ENCODE results near the gene LEAP2. TPM values are rescaled to one million over a fixed set of nuclear protein-coding genes. Genes with fewer than 3 reads are reported as not detected.

Gene LEAP2, protein sequence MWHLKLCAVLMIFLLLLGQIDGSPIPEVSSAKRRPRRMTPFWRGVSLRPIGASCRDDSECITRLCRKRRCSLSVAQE
- total RNA-seq, result 1 to 10 TPM; 3.4 to 3.7 TPM

DNA sequence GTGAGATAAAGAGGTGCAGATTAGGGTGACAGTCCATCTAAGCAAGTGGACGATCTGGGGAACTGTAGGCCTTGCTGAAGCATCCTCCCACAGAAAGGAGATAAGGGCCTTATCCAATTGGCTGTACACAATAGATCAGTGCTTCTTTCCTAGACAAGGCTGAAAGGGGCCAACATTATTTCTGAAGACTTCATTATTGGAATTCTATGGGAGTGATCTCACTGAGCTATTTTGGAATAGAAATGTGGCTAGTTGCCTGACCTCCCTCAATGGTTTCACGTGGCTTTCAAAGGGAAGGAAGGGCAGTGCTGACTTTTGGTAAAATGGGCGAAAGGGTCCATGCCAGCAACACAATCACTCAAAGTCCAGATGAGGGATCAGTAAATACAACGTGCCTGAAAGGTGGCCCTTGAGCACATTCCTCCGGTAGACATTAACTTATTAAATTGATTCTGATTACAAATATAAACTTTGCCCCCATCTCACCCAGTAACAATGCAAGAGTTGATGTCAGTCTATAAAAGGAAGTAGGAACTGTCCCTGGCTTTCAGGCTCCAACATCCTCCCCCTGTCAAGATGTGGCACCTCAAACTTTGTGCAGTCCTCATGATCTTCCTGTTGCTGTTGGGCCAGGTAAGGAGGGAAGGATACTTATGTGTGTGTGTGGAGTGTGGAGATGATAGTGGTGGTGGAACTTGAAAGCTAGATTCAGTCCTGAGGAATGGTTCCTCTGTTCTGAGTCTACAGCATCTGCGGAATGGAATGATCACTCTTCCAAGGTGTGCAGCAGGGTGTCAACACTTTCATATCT is at the start of gene LEAP2:
LEAP2 (plus strand) TSS at position 550 of the 811 bp plus-strand sequence; CDS start at position 577, 27 bp downstream.
- Mint-ChIP-seq H3K4me3 (no peak within 1 kb of the TSS), H3K4me1 (ENCODE audit: low read depth) (no peaks in the 10 kb centered on the region), H3K36me3 (ENCODE audit: low read depth) (peaks cover 44% of the 10 kb centered on the region), H3K27ac (peak within 1 kb of the TSS; percentile 9), H3K9me3 (ENCODE audit: insufficient read depth) (no peaks in the 10 kb centered on the region), H3K27me3 (ENCODE audit: low read depth) (no peaks in the 10 kb centered on the region)
- ChIA-PET CTCF (interaction anchor here (1.2 to 1.5 kb wide), 2 partner anchors 10 to 53 kb away, joined by 5 read pairs; no protein-coding TSS in a partner anchor), POLR2A (interaction anchor here (0.6 to 1.7 kb wide), 2 partner anchors 9 to 34 kb away, joined by 3 read pairs; no protein-coding TSS in a partner anchor)
- no peak for DNase-seq
- ATAC-seq, result no peak

DNA sequence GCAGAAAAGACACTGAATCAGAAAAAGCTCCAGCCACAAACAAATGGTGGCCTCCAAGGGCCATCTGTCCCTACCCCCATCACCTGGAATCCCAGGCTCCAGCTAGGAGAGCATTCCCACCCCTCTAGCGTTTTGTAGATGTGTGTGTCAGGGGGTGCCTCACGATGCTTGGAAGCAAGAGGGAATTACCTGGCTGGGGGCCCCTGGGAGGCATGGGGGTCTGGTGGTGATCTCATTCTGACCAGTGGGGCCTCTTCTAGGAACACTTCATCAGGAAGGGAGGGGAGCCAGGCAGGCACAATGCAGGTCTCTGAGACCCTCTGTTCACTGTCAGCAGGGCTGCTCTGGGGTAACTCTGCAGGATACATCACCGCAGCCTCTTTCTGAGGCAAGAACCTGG is 49.0 kb upstream of the LEAP2 start:
- no peak for ATAC-seq
- CTCF ChIA-PET, result interaction anchor here (0.8 to 2.2 kb wide), 5 partner anchors 11 to 319 kb away, joined by 3 to 5 read pairs (median 3); partner anchors contain the start of genes CCNI2 and SOWAHA
- Mint-ChIP-seq H3K36me3 (ENCODE audit: low read depth) (no peaks in the 10 kb centered on the region), H3K9me3 (ENCODE audit: insufficient read depth) (no peaks in the 10 kb centered on the region), H3K27me3 (ENCODE audit: low read depth) (peaks cover 27% of the 10 kb centered on the region), H3K27ac (no peak overlapping the region), H3K4me3 (peak overlapping the region; percentile 52), H3K4me1 (ENCODE audit: low read depth) (peaks cover 39% of the 10 kb centered on the region)
- POLR2A ChIA-PET, result no interaction called here
- DNase-seq, result no peak

DNA sequence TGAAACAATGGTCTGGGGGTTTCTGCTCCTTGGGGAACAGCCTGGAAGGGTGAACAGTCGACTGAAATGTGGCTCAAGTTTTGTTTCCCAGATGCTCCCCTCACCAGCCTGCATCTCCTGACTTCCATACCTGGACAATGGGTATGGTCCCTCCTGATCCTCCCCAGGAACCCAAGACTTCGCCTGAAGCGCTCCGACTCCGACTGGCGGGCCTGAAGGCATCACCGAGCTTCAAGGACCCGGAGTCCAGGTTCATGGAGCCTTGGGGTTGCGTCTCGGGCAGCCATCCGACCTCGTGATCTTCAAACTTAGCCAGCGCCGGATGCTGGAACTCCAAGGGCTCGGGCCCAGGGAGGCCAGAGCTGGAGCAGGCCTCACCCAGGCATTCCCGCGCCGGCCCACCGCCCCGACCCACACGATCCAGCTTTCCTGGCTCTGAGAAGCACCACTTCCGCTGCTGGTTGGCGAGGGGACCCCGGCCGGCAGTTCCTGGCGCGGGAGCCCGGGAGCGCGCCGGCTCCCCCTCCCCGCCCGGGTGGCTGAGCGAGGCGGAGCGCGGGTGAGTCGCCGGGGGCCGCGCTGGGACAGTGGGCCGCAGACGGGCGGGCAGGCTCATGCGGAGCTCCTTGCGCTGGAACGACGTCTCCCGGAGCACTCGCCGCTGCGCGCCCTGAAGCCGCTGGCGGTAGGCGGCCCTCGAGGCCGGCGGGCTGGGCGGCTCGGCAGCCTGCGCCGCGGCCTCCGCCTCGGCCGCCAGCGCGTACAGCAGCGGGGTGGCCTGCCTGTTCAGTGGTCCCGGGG is 48.2 kb upstream of the LEAP2 start:
- H3K36me3 Mint-ChIP-seq (ENCODE audit: low read depth), result no peaks in the 10 kb centered on the region
- no peak for DNase-seq
- POLR2A ChIA-PET, result interaction anchor here (1.0 kb wide), 1 partner anchor 41 kb away, joined by 3 read pairs; the partner anchor contains the start of genes GDF9 and UQCRQ
- CTCF ChIA-PET, result interaction anchor here (0.8 to 3.2 kb wide), 6 partner anchors 12 to 299 kb away, joined by 3 to 10 read pairs (median 3); partner anchors contain the start of genes CCNI2 and SOWAHA
- no peaks in the 10 kb centered on the region for H3K9me3 Mint-ChIP-seq (ENCODE audit: insufficient read depth)
- peaks cover 26% of the 10 kb centered on the region for H3K27me3 Mint-ChIP-seq (ENCODE audit: low read depth)
- H3K27ac Mint-ChIP-seq, result no peak overlapping the region
- peaks cover 35% of the 10 kb centered on the region for H3K4me1 Mint-ChIP-seq (ENCODE audit: low read depth)
- H3K4me3 Mint-ChIP-seq, result peak overlapping the region; percentile 52
- peak; percentile 13 for ATAC-seq

DNA sequence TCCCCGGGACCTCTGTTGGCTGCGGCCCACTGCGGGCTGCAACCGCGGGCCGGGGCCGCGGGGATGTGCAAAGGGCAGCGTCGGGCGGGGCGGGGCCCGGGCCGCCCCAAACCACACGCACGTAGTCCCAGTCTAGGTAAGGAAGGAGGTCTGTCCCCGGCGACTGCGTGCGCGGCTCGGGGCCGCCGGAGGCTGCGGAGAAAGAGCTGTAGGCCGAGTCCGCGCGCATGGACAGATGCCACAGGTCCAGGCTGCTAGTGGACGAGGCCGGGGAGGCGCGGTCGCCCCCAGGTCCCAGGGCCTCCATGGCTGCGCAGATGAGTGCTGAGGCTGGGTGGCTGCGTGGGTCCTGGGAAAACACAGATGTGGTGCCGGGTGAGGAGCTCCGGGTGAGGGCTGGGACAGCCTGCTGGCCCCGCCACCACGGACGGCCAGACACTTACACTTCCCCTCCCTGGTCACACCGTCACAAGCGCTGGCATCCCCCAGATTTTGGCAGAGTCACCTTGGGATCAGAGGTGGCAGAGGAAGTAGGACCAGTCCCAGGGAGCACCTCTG is 47.6 kb upstream of the LEAP2 start:
- DNase-seq (peak; percentile 49), ATAC-seq (peak; percentile 57)
- Mint-ChIP-seq H3K4me3 (peak overlapping the region; percentile 54), H3K27me3 (ENCODE audit: low read depth) (peaks cover 27% of the 10 kb centered on the region), H3K4me1 (ENCODE audit: low read depth) (peaks cover 33% of the 10 kb centered on the region), H3K27ac (no peak overlapping the region), H3K9me3 (ENCODE audit: insufficient read depth) (no peaks in the 10 kb centered on the region), H3K36me3 (ENCODE audit: low read depth) (no peaks in the 10 kb centered on the region)
- CTCF ChIA-PET, result interaction anchor here (1.0 to 3.2 kb wide), 3 partner anchors 12 to 299 kb away, joined by 3 to 10 read pairs (median 5); partner anchors contain the start of gene SOWAHA
- POLR2A ChIA-PET, result interaction anchor here (0.7 to 1.4 kb wide), 3 partner anchors 41 to 330 kb away, joined by 3 to 4 read pairs (median 3); partner anchors contain the start of genes GDF9 and UQCRQ

DNA sequence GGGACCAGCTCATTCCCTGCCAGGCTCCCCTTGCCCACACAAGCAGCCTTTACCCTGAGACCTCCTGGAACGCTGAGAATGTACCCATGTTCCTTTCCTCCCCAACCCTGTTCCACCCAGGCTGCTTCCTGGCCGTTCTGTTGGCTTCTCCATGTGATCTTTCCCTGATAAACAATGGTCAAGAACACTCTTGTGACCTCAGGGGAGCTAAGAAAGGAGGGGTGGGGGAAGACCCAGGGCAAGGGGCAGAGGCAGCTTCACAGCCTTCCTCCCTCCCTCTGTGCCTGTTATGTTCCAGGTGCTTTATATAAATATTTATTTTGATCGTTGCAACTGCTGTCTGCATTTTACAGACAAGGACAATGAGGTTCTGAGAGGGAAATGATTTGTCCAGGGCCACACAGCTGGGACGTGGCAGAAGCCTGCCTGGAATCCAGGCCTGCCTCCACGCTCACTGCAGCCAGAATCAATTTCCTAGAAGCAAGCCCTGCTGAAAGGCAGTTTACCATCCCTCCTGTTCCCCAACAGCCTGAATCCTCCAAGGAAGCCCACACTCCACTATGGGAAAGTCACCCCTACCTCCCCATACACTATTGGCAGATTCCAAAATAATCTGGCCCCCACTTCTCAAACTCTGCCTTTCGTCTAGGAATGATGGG is 46.9 kb upstream of the LEAP2 start:
- Mint-ChIP-seq H3K27me3 (ENCODE audit: low read depth) (peaks cover 33% of the 10 kb centered on the region), H3K36me3 (ENCODE audit: low read depth) (no peaks in the 10 kb centered on the region), H3K27ac (no peak overlapping the region), H3K9me3 (ENCODE audit: insufficient read depth) (no peaks in the 10 kb centered on the region), H3K4me1 (ENCODE audit: low read depth) (peaks cover 38% of the 10 kb centered on the region), H3K4me3 (peak overlapping the region; percentile 54)
- CTCF ChIA-PET, result interaction anchor here (1.0 to 5.0 kb wide), 5 partner anchors 38 to 300 kb away, joined by 3 to 25 read pairs (median 3); no protein-coding TSS in a partner anchor
- POLR2A ChIA-PET, result interaction anchor here (0.7 to 1.4 kb wide), 2 partner anchors 41 to 331 kb away, joined by 3 to 4 read pairs; no protein-coding TSS in a partner anchor
- DNase-seq, result no peak
- ATAC-seq, result no peak

DNA sequence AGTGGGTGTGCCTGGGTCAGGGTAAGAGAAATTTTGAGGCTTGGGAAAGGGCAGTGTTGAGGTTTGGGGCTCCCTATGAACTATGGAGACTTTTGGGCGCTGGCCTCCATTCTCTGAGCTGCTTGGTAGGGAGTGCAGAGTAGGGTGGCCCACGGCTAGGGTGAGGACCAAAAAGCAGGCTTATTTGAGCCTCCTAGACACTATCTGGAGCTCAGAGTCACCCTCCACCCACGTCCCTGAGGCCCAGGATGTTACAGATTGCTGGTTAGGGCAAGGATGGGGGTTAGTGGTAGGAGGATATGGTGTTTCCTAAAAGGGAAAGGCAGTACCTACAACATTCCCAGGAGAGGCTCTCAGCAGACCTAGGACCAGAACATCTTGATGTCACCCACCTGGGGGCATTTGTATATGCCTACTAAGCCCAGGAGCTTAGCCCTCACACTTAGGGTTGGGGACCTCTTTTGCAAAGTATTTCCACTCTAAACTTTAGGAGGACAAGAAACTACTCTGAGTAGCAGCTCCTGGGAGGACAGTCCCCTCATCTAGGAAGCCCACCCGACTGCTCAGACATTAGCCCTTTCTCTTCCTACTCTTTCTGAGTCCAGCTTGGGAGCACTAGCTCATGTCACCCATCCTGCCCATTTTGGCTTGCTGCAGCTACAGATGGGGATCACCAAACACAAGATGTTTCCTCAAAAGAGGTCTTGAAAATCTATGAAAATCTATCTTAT is 45.4 kb upstream of the LEAP2 start:
- Mint-ChIP-seq H3K36me3 (ENCODE audit: low read depth) (no peaks in the 10 kb centered on the region), H3K27me3 (ENCODE audit: low read depth) (peaks cover 35% of the 10 kb centered on the region), H3K4me3 (no peak overlapping the region), H3K27ac (no peak overlapping the region), H3K4me1 (ENCODE audit: low read depth) (peaks cover 37% of the 10 kb centered on the region), H3K9me3 (ENCODE audit: insufficient read depth) (no peaks in the 10 kb centered on the region)
- ChIA-PET POLR2A (interaction anchor here (0.9 to 2.3 kb wide), 2 partner anchors 38 to 302 kb away, joined by 4 to 7 read pairs; partner anchors contain the start of genes GDF9 and UQCRQ), CTCF (interaction anchor here (0.6 to 8.0 kb wide), 14 partner anchors 8 to 442 kb away, joined by 3 to 62 read pairs (median 5); partner anchors contain the start of gene SEPTIN8)
- DNase-seq (no peak), ATAC-seq (no peak)

DNA sequence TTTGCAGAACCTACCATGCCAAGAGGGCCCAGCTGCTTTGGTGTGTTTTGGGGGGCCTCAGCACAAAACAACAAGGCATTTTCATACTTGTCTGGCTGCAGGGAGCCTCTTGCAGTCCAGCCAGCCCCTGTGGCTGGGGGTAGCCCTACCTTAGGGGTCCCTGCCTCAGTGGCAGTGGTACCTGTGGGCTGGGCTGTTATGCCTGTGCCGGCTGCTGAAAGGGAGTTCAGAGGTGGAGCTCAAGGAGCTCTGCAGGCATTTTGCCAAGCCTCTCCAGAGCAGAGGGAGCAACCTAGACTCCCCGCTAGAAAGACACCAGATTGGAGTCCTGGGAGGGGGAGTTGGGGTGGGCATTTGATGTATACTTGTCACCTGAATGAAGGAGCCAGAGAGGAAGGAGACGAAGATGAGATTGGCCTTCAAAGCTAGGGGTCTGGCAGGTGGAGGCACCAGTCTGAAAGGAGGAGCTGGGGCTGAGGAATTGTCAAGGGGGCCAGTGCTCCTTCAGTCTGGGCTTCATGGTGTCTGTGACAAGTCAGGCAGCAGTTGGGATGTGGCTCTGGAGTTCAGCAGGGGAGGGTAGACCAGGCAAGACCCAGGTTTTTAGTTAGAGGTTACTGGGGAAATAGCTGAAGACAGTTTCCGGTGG is 44.5 kb upstream of the LEAP2 start:
- Mint-ChIP-seq H3K27me3 (ENCODE audit: low read depth) (peaks cover 33% of the 10 kb centered on the region), H3K27ac (no peak overlapping the region), H3K36me3 (ENCODE audit: low read depth) (no peaks in the 10 kb centered on the region), H3K9me3 (ENCODE audit: insufficient read depth) (no peaks in the 10 kb centered on the region), H3K4me1 (ENCODE audit: low read depth) (peaks cover 31% of the 10 kb centered on the region), H3K4me3 (peak overlapping the region; percentile 81)
- ChIA-PET POLR2A (interaction anchor here (2.3 kb wide), 1 partner anchor 38 kb away, joined by 7 read pairs; the partner anchor contains the start of genes GDF9 and UQCRQ), CTCF (interaction anchor here (0.9 to 8.0 kb wide), 18 partner anchors 9 to 443 kb away, joined by 3 to 62 read pairs (median 5); partner anchors contain the start of genes KIF3A and SEPTIN8)
- no peak for ATAC-seq
- DNase-seq, result no peak

DNA sequence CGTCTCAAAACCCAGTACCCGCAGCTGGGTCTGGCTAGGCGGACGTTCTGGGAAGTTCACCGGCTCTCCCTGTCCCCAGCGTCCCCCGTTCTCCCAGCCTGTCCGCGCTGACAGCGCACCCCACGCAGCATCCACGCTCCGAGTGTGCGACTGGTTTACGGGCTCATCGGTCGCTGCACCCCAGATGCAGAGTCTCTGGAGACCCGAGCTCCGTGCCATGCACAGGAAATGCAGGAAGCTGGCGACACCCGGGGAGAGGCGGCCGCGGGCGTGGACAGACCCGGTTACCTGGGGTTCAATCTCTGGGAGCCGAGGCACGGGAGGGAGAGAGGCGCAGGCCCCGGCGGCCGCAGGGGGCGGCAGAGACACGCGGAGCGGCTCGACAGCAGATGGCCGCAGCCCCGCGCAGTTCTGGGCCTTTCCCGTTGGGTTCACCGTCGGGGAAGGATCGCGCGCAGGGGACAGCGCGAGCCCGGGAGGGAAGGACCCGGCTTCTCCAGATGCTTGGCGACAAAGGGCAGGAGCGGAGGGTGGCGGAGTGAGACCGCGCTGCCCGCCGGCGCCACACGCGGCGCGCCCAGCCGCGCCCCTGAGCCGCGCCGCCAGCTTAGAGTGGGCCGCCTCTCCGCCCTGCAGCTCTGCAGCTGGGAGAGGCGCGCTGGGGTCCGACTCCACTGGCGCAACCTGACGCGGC is 43.6 kb upstream of the LEAP2 start:
- CTCF ChIA-PET, result interaction anchor here (0.6 to 8.0 kb wide), 16 partner anchors 10 to 444 kb away, joined by 3 to 62 read pairs (median 4); partner anchors contain the start of gene KIF3A
- Mint-ChIP-seq H3K27me3 (ENCODE audit: low read depth) (peaks cover 31% of the 10 kb centered on the region), H3K36me3 (ENCODE audit: low read depth) (no peaks in the 10 kb centered on the region), H3K4me1 (ENCODE audit: low read depth) (peaks cover 24% of the 10 kb centered on the region), H3K9me3 (ENCODE audit: insufficient read depth) (no peaks in the 10 kb centered on the region), H3K4me3 (peak overlapping the region; percentile 81), H3K27ac (peak overlapping the region; percentile 72)
- DNase-seq (peak; percentile 81), ATAC-seq (peak; percentile 88)
- POLR2A ChIA-PET, result no interaction called here

DNA sequence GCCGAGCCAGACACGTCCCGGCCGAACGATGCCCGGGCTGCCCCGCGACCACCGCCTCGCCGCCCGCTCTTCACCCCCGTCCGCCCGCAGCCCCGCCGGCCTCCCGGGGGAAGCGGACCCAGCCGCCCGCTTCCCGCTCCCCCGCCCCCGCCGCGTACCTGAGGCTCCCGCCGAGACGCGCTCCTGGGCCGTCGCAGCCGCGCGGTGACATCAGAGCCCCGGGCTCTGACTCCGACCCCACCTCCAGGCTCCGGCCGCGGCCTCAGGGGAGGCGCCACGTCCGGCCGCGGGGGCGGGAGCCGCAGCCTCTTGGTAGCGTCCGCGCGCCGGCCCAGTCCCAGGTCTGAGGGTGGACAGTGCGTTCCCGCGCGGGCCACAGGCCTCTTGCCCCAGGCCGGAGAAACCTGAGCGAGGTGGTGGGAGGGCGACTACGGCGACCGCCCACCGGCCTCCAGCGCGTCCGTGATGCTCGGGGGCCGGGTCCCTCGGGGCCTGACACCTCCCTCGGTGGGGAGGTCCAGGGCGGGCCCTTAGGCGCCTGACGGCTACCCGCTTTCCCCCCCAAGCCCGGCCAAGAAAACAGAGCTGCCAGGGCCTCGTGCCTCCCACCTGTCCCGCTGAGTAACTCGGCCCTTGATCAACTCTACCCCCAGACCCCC is 42.9 kb upstream of the LEAP2 start, which contains the start of gene SHROOM1:
SHROOM1 (minus strand) TSS at position 212 of the 659 bp plus-strand sequence. CDS start 4,507 bp downstream, outside the sequence.
- H3K27me3 Mint-ChIP-seq (ENCODE audit: low read depth), result peaks cover 31% of the 10 kb centered on the region
- peak within 1 kb of the TSS; percentile 81 for H3K4me3 Mint-ChIP-seq
- ChIA-PET POLR2A (interaction anchor here (0.7 to 1.7 kb wide), 2 partner anchors 57 to 221 kb away, joined by 3 to 4 read pairs; partner anchors contain the start of gene HSPA4), CTCF (interaction anchor here (0.6 to 8.0 kb wide), 11 partner anchors 10 to 303 kb away, joined by 3 to 62 read pairs (median 4); partner anchors contain the start of gene KIF3A)
- peak; percentile 39 for ATAC-seq
- no peak for DNase-seq
- peaks cover 21% of the 10 kb centered on the region for H3K4me1 Mint-ChIP-seq (ENCODE audit: low read depth)
- no peaks in the 10 kb centered on the region for H3K9me3 Mint-ChIP-seq (ENCODE audit: insufficient read depth)
- H3K27ac Mint-ChIP-seq, result peak within 1 kb of the TSS; percentile 72
- H3K36me3 Mint-ChIP-seq (ENCODE audit: low read depth), result no peaks in the 10 kb centered on the region
